HEK293 (cell line): Measurements from ENCODE around the gene KLF13.

Experiments
- BCL11A ChIP-seq: fragments of 450-650 bp; formaldehyde crosslinking; IDR thresholded peaks from 2 replicates; pipeline ENCODE4 v1.5.1; 2016; ENCODE audit warnings: low read depth, missing biosample characterization, missing genetic modification characterization
- GLIS1 ChIP-seq: fragments of 450-650 bp; formaldehyde crosslinking; IDR thresholded peaks from 2 replicates; pipeline ENCODE4 v1.5.1; 2016; ENCODE audit warnings: missing biosample characterization, missing genetic modification characterization
- GLIS2 ChIP-seq: fragments of 450-650 bp; formaldehyde crosslinking; IDR thresholded peaks from 2 replicates; pipeline ENCODE4 v1.5.1; 2016; ENCODE audit warnings: missing biosample characterization, missing genetic modification characterization
- HOXA7 ChIP-seq: sonication (generic); formaldehyde crosslinking; IDR thresholded peaks from 2 replicates; pipeline ENCODE4 v1.8.1; 2022; ENCODE audit warnings: missing genetic modification reagents, borderline replicate concordance
- KLF9 ChIP-seq: fragments of 450-650 bp; formaldehyde crosslinking; IDR thresholded peaks from 2 replicates; pipeline ENCODE4 v1.5.1; 2016; ENCODE audit warnings: missing biosample characterization, missing genetic modification characterization, low read depth
- PATZ1 ChIP-seq: fragments of 450-650 bp; formaldehyde crosslinking; IDR thresholded peaks from 2 replicates; pipeline ENCODE4 v1.5.1; 2016; ENCODE audit warnings: missing biosample characterization, missing genetic modification characterization
- ZBTB11 ChIP-seq: fragments of 450-650 bp; formaldehyde crosslinking; conservative IDR thresholded peaks from 2 replicates; pipeline ENCODE4 v1.5.1; 2016; ENCODE audit warnings: low read depth, missing biosample characterization, missing genetic modification characterization
- ZBTB8A ChIP-seq: fragments of 450-650 bp; formaldehyde crosslinking; IDR thresholded peaks from 2 replicates; pipeline ENCODE4 v1.5.1; 2016; ENCODE audit warnings: missing biosample characterization, missing genetic modification characterization
- ZFP69B ChIP-seq: fragments of 450-650 bp; formaldehyde crosslinking; IDR thresholded peaks from 2 replicates; pipeline ENCODE4 v1.5.1; 2016; ENCODE audit warnings: missing biosample characterization, missing genetic modification characterization
- ZNF112 ChIP-seq: fragments of 450-650 bp; formaldehyde crosslinking; IDR thresholded peaks from 2 replicates; pipeline ENCODE4 v1.5.0; 2017; ENCODE audit warnings: missing biosample characterization, missing genetic modification characterization
- ZNF211 ChIP-seq: fragments of 450-650 bp; formaldehyde crosslinking; IDR thresholded peaks from 2 replicates; pipeline ENCODE4 v1.5.1; 2016; ENCODE audit warnings: low read depth, missing biosample characterization, missing genetic modification characterization
- ZNF221 ChIP-seq: fragments of 450-650 bp; formaldehyde crosslinking; IDR thresholded peaks from 2 replicates; pipeline ENCODE4 v1.5.1; 2017; ENCODE audit warnings: missing biosample characterization, missing genetic modification characterization, borderline replicate concordance
- ZNF362 ChIP-seq: fragments of 450-650 bp; formaldehyde crosslinking; IDR thresholded peaks from 2 replicates; pipeline ENCODE4 v1.5.1; 2016; ENCODE audit warnings: missing biosample characterization, missing genetic modification characterization
- ZNF404 ChIP-seq: fragments of 450-650 bp; formaldehyde crosslinking; IDR thresholded peaks from 2 replicates; pipeline ENCODE4 v1.5.1; 2017; ENCODE audit warnings: missing biosample characterization, missing genetic modification characterization
- ZNF510 ChIP-seq: fragments of 450-650 bp; formaldehyde crosslinking; IDR thresholded peaks from 2 replicates; pipeline ENCODE4 v1.5.1; 2018; ENCODE audit warnings: mild to moderate bottlenecking, missing genetic modification characterization, missing biosample characterization; ENCODE audit not compliant: insufficient replicate concordance
- ZNF560 ChIP-seq: fragments of 450-650 bp; formaldehyde crosslinking; IDR thresholded peaks from 2 replicates; pipeline ENCODE4 v1.5.1; 2017; ENCODE audit warnings: missing biosample characterization, missing genetic modification characterization, borderline replicate concordance
- ZNF596 ChIP-seq: fragments of 450-650 bp; IDR thresholded peaks from 2 replicates; pipeline ENCODE4 v1.5.0; 2018; ENCODE audit warnings: missing biosample characterization, mild to moderate bottlenecking, missing genetic modification characterization, moderate library complexity
- ZNF600 ChIP-seq: fragments of 450-650 bp; formaldehyde crosslinking; IDR thresholded peaks from 2 replicates; pipeline ENCODE4 v1.5.1; 2016; ENCODE audit warnings: missing biosample characterization, missing genetic modification characterization
- ZNF76 ChIP-seq: fragments of 450-650 bp; formaldehyde crosslinking; IDR thresholded peaks from 2 replicates; pipeline ENCODE4; 2016; ENCODE audit warnings: low read depth, missing biosample characterization, missing genetic modification characterization, borderline replicate concordance
- TF ChIP-seq, protein P1 (sequence below): fragments of 450-650 bp; formaldehyde crosslinking; IDR thresholded peaks from 2 replicates; pipeline ENCODE4 v1.5.1; 2016; ENCODE audit warnings: missing biosample characterization, missing genetic modification characterization
- TF ChIP-seq, protein P2 (sequence below): fragments of 450-650 bp; formaldehyde crosslinking; IDR thresholded peaks from 2 replicates; pipeline ENCODE4 v1.5.1; 2017; ENCODE audit warnings: missing biosample characterization, missing genetic modification characterization
- TF ChIP-seq, protein P3 (sequence below): fragments of 450-650 bp; formaldehyde crosslinking; IDR thresholded peaks from 2 replicates; pipeline ENCODE4 v1.5.1; 2016; ENCODE audit warnings: missing biosample characterization, missing genetic modification characterization, borderline replicate concordance
- TF ChIP-seq, protein P4 (sequence below): fragments of 450-650 bp; formaldehyde crosslinking; IDR thresholded peaks from 2 replicates; pipeline ENCODE4 v1.5.1; 2016; ENCODE audit warnings: missing biosample characterization, missing genetic modification characterization, low read depth

Gene KLF13

DNA sequence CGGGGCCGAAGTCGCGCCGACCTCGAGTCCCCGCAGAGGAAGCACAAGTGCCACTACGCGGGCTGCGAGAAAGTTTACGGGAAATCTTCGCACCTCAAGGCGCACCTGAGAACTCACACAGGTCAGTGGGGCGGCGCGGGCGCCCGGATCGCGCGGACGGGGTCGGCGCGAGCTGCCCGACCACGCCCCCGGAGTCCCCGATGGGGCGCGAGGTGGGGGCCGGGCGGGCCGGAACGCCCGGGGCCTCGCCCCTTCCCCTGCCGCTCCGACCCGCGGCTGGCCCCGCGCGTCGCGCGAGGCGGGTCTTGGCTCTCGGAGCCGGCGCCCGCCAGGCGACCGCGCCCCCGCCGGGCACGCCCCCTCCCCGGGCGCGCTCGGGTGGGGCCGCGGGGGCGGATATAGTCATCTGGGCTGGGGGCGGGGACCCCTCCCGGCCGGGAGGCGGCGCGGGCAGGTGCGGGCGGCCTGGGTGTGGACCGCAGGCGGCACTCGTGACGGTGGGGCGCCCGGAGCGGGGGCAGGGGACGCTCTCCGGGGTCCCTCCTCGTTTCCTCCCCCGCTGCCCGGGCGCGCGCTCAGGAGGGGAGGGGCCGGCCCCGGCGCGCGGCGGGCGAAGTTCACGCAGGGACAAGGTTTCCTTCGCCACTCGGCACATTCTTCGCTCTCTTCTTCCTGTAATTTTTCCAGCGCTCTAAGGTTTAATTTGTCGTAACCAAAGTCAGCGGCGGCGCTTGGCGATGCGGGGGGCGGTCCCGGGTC, 1.2 kb downstream of the KLF13 start (continued):
- TF ChIP-seq PATZ1 (tag by site-specific recombination) (0 out of 2 replicates have a peak, but pooled peaks have one; percentile 21), ZBTB11 (tag by site-specific recombination) (no peak; the same call in 1 of the 2 replicates), ZNF510 (tag by site-specific recombination) (no peak), ZNF112 (tag by site-specific recombination) (no peak), ZBTB8A (tag by site-specific recombination) (peak; percentile 26; the same call in 1 of the 2 replicates), ZNF76 (tag by site-specific recombination) (no peak), ZNF600 (tag by site-specific recombination) (no peak), HOXA7 (CRISPR knock-in tag) (no peak), KLF9 (tag by site-specific recombination) (0 out of 2 replicates have a peak, but pooled peaks have one; percentile 55), ZNF221 (tag by site-specific recombination) (no peak), ZNF560 (no peak), ZNF404 (tag by site-specific recombination) (no peak), ZNF362 (tag by site-specific recombination) (no peak), GLIS2 (peak; percentile 73), ZFP69B (tag by site-specific recombination) (no peak), ZNF596 (tag by site-specific recombination) (no peak), BCL11A (tag by site-specific recombination) (no peak), ZNF211 (no peak), GLIS1 (tag by site-specific recombination) (peak; percentile 75)
- TF ChIP-seq, protein P1, sequence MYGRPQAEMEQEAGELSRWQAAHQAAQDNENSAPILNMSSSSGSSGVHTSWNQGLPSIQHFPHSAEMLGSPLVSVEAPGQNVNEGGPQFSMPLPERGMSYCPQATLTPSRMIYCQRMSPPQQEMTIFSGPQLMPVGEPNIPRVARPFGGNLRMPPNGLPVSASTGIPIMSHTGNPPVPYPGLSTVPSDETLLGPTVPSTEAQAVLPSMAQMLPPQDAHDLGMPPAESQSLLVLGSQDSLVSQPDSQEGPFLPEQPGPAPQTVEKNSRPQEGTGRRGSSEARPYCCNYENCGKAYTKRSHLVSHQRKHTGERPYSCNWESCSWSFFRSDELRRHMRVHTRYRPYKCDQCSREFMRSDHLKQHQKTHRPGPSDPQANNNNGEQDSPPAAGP (tag by site-specific recombination), result 0 out of 2 replicates have a peak, but pooled peaks have one; percentile 35
- TF ChIP-seq, protein P2, sequence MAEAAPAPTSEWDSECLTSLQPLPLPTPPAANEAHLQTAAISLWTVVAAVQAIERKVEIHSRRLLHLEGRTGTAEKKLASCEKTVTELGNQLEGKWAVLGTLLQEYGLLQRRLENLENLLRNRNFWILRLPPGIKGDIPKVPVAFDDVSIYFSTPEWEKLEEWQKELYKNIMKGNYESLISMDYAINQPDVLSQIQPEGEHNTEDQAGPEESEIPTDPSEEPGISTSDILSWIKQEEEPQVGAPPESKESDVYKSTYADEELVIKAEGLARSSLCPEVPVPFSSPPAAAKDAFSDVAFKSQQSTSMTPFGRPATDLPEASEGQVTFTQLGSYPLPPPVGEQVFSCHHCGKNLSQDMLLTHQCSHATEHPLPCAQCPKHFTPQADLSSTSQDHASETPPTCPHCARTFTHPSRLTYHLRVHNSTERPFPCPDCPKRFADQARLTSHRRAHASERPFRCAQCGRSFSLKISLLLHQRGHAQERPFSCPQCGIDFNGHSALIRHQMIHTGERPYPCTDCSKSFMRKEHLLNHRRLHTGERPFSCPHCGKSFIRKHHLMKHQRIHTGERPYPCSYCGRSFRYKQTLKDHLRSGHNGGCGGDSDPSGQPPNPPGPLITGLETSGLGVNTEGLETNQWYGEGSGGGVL (tag by site-specific recombination), result 0 out of 2 replicates have a peak, but pooled peaks have one; percentile 12
- TF ChIP-seq, protein P3, sequence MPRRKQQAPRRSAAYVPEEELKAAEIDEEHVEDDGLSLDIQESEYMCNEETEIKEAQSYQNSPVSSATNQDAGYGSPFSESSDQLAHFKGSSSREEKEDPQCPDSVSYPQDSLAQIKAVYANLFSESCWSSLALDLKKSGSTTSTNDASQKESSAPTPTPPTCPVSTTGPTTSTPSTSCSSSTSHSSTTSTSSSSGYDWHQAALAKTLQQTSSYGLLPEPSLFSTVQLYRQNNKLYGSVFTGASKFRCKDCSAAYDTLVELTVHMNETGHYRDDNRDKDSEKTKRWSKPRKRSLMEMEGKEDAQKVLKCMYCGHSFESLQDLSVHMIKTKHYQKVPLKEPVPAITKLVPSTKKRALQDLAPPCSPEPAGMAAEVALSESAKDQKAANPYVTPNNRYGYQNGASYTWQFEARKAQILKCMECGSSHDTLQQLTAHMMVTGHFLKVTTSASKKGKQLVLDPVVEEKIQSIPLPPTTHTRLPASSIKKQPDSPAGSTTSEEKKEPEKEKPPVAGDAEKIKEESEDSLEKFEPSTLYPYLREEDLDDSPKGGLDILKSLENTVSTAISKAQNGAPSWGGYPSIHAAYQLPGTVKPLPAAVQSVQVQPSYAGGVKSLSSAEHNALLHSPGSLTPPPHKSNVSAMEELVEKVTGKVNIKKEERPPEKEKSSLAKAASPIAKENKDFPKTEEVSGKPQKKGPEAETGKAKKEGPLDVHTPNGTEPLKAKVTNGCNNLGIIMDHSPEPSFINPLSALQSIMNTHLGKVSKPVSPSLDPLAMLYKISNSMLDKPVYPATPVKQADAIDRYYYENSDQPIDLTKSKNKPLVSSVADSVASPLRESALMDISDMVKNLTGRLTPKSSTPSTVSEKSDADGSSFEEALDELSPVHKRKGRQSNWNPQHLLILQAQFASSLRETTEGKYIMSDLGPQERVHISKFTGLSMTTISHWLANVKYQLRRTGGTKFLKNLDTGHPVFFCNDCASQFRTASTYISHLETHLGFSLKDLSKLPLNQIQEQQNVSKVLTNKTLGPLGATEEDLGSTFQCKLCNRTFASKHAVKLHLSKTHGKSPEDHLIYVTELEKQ (tag by site-specific recombination), result no peak
- TF ChIP-seq, protein P4, sequence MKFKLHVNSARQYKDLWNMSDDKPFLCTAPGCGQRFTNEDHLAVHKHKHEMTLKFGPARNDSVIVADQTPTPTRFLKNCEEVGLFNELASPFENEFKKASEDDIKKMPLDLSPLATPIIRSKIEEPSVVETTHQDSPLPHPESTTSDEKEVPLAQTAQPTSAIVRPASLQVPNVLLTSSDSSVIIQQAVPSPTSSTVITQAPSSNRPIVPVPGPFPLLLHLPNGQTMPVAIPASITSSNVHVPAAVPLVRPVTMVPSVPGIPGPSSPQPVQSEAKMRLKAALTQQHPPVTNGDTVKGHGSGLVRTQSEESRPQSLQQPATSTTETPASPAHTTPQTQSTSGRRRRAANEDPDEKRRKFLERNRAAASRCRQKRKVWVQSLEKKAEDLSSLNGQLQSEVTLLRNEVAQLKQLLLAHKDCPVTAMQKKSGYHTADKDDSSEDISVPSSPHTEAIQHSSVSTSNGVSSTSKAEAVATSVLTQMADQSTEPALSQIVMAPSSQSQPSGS (tag by site-specific recombination), result no peak
